Measurements from ENCODE around the gene PRPF31. TPM values are rescaled to one million over a fixed set of nuclear protein-coding genes. Genes with fewer than 3 reads are reported as not detected.

Gene PRPF31
- total RNA-seq, 1 donor from 2014 or later = 43.5 TPM

DNA sequence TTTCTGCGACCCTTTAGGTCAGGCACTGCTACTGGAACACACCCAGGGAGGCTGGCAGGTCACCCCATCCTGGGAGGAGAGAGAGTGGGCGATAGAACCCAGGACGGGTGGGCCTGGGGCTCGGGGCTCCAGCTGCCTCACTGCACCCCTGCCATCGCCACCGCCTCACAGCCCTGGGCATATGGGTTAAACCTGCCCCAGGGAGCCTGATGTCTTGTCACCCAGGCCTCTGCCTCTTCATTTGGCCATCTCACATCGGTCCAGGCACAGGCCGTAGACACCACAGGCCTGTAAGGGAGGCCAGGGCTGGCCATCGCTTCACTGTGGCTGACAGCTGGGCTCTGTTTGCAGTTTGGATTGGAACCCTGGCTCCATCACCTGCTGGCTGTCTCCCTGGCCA, 10.2 kb downstream of the PRPF31 start:
- ATAC-seq (no peak), DNase-seq (no peak)
- Histone ChIP-seq H3K27me3 (ENCODE audit: low read depth) (no peaks in the 10 kb centered on the region), H3K27ac (no peak overlapping the region), H3K36me3 (peaks cover 97% of the 10 kb centered on the region), H3K4me3 (no peak overlapping the region), H3K4me1 (no peaks in the 10 kb centered on the region), H3K9me3 (no peaks in the 10 kb centered on the region)
- intact Hi-C loops (cut with DNase I) = no loop called here
- TF ChIP-seq, protein P1, sequence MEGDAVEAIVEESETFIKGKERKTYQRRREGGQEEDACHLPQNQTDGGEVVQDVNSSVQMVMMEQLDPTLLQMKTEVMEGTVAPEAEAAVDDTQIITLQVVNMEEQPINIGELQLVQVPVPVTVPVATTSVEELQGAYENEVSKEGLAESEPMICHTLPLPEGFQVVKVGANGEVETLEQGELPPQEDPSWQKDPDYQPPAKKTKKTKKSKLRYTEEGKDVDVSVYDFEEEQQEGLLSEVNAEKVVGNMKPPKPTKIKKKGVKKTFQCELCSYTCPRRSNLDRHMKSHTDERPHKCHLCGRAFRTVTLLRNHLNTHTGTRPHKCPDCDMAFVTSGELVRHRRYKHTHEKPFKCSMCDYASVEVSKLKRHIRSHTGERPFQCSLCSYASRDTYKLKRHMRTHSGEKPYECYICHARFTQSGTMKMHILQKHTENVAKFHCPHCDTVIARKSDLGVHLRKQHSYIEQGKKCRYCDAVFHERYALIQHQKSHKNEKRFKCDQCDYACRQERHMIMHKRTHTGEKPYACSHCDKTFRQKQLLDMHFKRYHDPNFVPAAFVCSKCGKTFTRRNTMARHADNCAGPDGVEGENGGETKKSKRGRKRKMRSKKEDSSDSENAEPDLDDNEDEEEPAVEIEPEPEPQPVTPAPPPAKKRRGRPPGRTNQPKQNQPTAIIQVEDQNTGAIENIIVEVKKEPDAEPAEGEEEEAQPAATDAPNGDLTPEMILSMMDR (IDR thresholded peaks at IDR 0.05) = no peak

GRCh38 chr19:54127688-54128440, 12.3 kb downstream of the PRPF31 start:
- Histone ChIP-seq H3K27me3 (ENCODE audit: low read depth) (no peaks in the 10 kb centered on the region), H3K9me3 (no peaks in the 10 kb centered on the region), H3K27ac (no peak overlapping the region), H3K4me3 (no peak overlapping the region), H3K36me3 (peaks cover 93% of the 10 kb centered on the region), H3K4me1 (no peaks in the 10 kb centered on the region)
- DNase-seq (no peak), ATAC-seq (no peak)
- TF ChIP-seq, protein P1 (IDR thresholded peaks at IDR 0.05) = no peak
- intact Hi-C loops (cut with DNase I) = no loop called here

DNA sequence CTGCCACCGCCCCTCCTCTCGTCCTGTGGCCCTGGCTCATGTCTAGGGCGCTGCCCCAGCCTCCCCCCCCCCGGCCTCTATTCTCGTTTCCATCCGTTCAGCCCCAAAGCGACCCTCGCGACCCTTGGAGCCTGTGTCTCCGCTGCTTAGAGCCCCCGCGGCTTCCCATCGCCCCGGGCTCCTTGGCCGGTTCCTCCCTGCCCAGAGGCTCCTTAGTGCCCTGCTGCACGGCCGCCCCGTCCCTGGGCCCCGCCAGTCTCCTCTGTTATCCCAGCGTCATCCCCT, 12.8 kb downstream of the PRPF31 start:
- no peaks in the 10 kb centered on the region for H3K4me1 ChIP-seq
- H3K9me3 ChIP-seq = no peaks in the 10 kb centered on the region
- peaks cover 88% of the 10 kb centered on the region for H3K36me3 ChIP-seq
- intact Hi-C loops (cut with DNase I) = no loop called here
- no peaks in the 10 kb centered on the region for H3K27me3 ChIP-seq (ENCODE audit: low read depth)
- ATAC-seq (no peak), DNase-seq (no peak)
- TF ChIP-seq, protein P1 (IDR thresholded peaks at IDR 0.05) = no peak
- H3K4me3 ChIP-seq = no peak overlapping the region
- no peak overlapping the region for H3K27ac ChIP-seq

- ATAC-seq (no peak), DNase-seq (no peak)
- Histone ChIP-seq H3K27me3 (ENCODE audit: low read depth) (no peaks in the 10 kb centered on the region), H3K9me3 (no peaks in the 10 kb centered on the region), H3K27ac (no peak overlapping the region), H3K4me3 (no peak overlapping the region), H3K36me3 (peaks cover 82% of the 10 kb centered on the region), H3K4me1 (no peaks in the 10 kb centered on the region)
- TF ChIP-seq, protein P1 (IDR thresholded peaks at IDR 0.05) = no peak
- intact Hi-C loops (cut with DNase I) = no loop called here
These were observed 13.5 kb downstream of the PRPF31 start for GRCh38 chr19:54128796-54129616.

DNA sequence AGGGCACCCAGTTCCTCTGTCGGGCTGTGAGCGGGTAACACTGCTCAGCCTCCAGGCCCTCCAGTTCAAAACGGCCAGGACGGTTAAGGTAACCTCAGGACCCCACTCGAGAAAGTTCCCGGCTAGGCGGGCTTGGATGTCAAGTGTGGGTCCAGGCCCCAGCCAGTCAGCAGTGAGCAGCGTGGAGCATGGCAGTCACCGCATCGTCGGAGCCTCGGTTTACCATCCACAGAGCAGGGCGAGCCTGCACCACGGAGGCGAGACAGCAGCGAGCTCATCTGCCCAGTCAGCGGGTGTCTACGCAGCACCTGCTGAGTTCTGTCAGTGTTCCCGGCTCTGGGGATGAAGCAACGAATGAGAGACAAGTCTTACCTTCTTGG, 14.1 kb downstream of the PRPF31 start:
- intact Hi-C loops (cut with DNase I) = no loop called here
- TF ChIP-seq, protein P1 (IDR thresholded peaks at IDR 0.05) = no peak
- no peaks in the 10 kb centered on the region for H3K4me1 ChIP-seq
- DNase-seq (no peak), ATAC-seq (no peak)
- peaks cover 76% of the 10 kb centered on the region for H3K36me3 ChIP-seq
- H3K4me3 ChIP-seq = no peak overlapping the region
- H3K27me3 ChIP-seq (ENCODE audit: low read depth) = no peaks in the 10 kb centered on the region
- no peaks in the 10 kb centered on the region for H3K9me3 ChIP-seq
- no peak overlapping the region for H3K27ac ChIP-seq
